ENCODE data around the gene ZMPSTE24.

GRCh38 chr1:40303790-40304189 lies 45.8 kb downstream of the ZMPSTE24 start:
- TF ChIP-seq POLR2A (IDR thresholded peaks at IDR 0.05; ENCODE audit: low read depth, low read length): no peak
- no peak for TF ChIP-seq POLR2AphosphoS5 (IDR thresholded peaks at IDR 0.05; ENCODE audit: low read depth, low read length)
- no peak for TF ChIP-seq SPI1 (IDR thresholded peaks at IDR 0.05; ENCODE audit: low read depth, low read length)
